CD4-positive, alpha-beta T cell treated with Interleukin-1 beta for 1 hour (primary cell): ENCODE results near the gene AMY2A.
"Not testable (repeated sequence)": the region's sequence is repeated elsewhere in the genome, so short reads cannot be mapped to it uniquely, and the experiment has no call there.

ENCODE experiments used
- DNase-seq, 2 donors: peaks; one replicate each; pipeline ENCODE4 v3.0.0-alpha.2; 2020 to 2022

The AMY2A gene

GRCh38 chr1:103616994-103617477 is at the start of gene AMY2A:
Gene AMY2A (plus strand): TSS chr1:103617427. CDS start chr1:103617441, 14 bp downstream.
- not testable (repeated sequence) for DNase-seq

DNA sequence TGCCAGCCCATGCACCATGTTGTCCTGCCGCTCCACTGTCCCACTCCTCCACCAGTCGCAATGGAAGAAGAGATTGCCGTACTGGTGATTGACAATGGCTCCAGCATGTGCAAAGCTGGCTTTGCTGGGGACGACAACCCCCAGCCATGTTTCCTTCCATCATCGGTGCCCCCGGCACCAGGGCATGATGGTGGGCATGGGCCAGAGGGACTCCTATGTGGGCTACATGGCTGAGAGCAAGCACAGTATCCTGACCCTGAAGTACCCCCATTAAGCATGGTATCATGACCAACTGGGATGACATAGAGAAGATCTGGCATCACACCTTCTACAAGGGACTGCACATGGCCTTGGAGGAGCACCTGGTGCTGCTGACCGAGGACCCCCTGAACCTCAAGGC is 47.7 kb upstream of the AMY2A start:
- no peak for DNase-seq

DNA sequence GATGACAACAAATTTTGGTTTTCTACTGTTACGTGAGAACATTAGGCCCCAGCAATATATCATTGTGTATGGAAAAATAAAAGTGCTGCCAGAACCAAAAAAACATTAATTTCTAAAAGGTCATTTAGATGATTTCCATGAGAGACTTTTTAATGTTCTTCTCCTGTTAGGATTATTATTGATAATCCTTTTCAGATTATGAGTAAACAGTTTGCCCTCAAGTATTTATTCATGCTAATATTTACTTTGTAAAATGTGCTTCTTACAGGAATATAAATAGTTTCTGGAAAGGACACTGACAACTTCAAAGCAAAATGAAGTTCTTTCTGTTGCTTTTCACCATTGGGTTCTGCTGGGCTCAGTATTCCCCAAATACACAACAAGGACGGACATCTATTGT is 45.9 kb upstream of the AMY2A start, which contains the start of gene AMY2B:
TSS of gene AMY2B (plus strand) at position 301 of the 400 bp plus-strand sequence. CDS start at position 315, 14 bp downstream.
- DNase-seq: not testable (repeated sequence)

DNA sequence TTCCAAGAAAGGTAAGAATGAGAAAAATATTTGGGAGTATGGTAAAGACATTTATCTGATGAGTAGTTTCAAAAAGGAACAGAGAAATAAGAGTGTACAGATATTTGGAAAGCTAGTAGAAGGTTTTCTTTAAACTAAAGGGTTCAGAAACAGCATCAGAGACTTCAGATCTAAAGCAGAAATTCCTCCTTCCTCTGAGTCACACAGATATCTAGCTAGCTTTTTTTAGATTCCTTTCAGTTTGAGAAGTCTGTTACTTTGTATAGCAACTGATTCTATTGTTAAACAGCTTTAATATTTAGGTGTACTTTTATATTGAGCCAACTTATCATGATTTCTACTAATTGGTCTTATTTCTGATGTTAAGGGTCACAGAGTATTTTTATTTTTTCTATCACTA is 41.2 kb upstream of the AMY2A start:
- no peak for DNase-seq

DNA sequence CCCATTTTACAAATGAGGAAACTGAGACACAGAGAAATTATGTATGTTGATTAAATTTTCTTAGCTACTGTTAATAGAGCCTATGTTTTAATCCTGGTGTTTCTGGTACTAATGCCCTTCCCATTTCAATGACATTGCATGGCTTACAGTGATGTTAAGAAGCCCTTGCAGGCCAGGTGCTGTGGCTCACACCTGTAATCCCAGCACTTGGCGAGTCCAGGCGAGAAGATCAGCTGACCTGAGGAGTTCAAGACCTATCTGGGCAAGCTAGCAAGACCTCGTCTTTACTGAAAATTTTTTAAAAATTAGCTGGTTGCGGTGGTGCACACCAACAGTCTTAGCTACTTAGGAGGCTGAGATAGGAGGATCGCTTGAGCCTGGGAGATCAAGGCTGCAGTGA is 40.4 kb upstream of the AMY2A start:
- DNase-seq: not testable (repeated sequence)

DNA sequence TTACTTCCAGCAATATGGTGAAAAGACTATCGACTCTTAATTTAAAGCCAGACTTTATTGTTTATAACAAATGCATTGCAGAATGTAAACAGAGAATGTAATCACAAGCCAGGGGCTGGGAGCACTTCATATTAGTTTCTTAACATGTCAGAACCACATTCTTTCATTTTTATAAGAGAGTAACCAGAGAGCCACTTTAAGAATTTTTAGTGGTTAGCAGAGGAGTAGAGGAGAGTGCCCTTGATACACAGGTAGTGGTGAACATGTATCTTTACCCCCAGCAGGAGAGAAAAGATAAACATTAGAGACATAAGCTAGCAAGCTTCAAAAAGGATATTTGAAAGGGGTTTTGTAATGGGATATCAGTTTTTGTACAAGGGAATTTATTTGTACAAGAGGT is 34.8 kb upstream of the AMY2A start:
- DNase-seq: no peak

DNA sequence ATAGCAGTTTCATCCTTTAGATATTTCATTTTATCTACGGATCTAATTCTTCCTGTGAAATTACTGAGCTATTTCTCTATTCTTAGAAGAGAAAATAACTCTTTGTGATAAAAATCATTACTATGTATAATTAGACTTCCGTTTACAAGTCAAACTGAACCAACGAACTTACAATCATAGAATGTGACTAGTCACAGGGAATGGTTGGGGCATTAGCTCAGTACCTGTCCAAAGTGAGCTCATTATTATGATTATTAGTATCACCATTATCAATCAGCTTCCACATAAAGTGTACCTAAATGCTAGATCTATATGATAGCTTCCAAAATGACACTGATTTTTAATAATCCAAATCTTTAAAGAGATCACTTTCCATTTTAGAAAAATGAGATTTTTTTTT is 33.3 kb upstream of the AMY2A start:
- DNase-seq: no peak

DNA sequence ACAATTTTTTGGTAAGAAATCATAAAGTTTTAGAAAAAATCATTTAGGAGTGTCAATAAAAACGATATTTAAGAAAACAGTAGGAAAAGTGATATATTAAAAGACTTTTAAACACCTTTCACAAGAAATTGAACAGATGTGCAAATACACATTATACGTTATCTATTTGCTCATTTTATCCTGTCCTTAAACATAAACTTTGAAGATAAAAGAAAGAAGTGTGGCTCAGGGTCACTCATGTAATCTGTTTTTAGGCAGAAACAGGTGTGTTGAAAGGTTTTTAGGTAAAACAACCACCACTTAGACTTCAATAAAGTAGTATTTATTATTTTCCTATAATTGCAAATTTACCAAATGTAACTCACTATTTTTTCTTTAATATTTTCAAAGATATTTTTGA is 32.7 kb upstream of the AMY2A start:
- no peak for DNase-seq

GRCh38 chr1:103602740-103603139 is 14.5 kb upstream of the AMY2A start:
- not testable (repeated sequence) for DNase-seq

DNA sequence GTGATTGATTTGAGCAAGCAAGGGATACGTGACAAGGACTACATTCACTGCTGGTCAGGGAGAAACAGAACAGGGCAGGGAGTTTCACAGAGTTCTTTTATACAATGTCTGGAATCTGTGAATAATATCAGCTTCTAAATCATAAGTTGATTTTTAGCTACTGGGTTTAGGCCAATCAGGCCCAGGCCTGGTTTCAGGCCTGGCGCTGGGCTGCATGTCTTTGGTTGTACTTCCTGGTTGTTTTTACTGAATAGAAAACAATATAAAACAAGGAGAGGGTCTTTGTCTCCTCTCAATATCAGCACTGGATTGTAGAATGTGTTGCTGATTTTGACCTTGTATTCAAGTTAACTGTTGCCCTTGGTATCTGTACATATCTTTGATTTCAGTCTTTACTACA is 865 bp upstream of the AMY2A start:
- DNase-seq: no peak

- not testable (repeated sequence) for DNase-seq
Observed at GRCh38 chr1:103627436-103627835, 10.2 kb downstream of the AMY2A start.

DNA sequence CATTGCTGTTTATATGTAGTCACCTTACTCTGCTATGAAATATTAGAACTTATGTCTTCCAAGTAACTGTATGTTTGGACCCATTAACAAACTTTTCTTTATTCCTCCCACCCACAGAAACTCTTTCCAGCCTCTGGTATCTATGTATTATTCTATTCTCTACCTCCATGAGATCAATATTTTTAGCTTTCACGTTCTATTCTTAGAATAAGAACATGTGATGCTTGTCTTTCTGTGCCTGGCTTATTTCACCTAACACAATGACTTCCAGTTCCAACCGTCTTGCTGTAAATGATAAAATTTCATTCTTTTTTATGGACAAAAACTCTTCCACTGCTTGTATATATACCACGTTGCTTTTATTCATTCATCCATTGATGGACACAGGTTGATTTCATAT is 24.0 kb downstream of the AMY2A start:
- not testable (repeated sequence) for DNase-seq

DNA sequence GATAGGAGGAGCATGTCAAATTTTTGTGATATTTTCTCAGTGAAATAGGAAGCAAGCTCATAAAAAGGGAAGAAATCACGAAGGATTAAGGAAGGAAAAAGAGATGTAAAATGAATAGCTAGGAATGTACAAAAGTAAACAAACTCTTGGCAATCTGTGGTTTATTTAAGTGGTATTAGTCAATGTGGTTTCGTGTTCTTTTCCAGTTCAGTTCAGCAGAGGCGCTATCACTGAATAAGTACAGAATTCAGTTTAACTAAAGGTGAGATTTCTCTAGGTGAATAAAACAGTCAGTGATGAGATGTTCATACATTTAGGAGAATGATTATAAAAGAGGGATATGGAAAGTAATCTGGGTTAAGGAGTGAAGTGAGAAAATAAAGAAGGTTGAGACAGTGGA is 26.7 kb downstream of the AMY2A start:
- DNase-seq: not testable (repeated sequence)

GRCh38 chr1:103650305-103650704 is 33.1 kb downstream of the AMY2A start:
- DNase-seq: not testable (repeated sequence)

DNA sequence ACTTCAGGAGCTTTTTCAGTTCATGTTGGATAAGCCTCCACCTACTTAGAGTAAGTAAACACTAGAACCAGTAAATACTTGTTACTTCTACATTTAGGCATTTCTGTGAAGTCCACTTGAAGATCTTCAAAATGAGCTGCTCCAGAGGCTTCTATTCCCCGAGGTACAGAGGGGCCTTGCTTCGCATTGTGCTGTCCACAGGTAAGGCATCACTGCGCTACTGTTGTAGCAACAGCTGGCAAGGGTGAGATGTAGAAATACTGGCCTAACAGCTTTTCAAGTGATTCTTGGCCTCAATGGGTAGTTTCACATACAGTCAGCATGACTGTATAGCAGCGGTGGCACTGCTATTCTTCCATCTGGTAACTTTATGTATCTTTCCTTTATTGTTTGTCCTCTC is 33.7 kb downstream of the AMY2A start:
- not testable (repeated sequence) for DNase-seq

DNA sequence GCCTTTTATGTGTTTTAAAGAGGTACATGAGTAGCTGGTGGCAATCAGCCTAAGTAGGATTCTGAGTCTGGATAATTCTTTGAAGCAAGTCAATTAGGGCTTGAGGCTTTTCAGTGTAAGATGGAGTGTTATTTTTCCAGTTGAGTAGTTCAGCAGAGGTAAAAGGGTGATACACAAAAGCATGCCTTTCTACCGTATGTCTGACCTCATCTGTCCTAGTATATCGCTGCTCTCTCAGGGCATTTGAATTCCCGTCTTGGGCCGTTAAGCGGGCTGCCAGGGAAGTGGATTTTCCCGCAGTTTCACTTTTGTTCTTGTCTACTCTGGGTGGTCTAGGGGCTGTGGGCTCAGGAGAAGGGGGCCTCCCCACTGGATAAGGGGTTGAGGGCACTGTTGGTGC is 36.9 kb downstream of the AMY2A start:
- DNase-seq: not testable (repeated sequence)

- DNase-seq: not testable (repeated sequence)
Observed at GRCh38 chr1:103655460-103655859, 38.2 kb downstream of the AMY2A start, which contains the start of gene AMY1A. Gene AMY1A (plus strand): TSS chr1:103655760. CDS start chr1:103656331, 571 bp downstream.
